GM12892 (cell line): ENCODE data around the gene ZNF8.

Source experiments
- POLR2A ChIP-seq: IDR thresholded peaks from 2 replicates; pipeline ENCODE4 v1.6.1; 2011; ENCODE audit warnings: low read depth, low read length, control low read depth
- POLR2AphosphoS5 ChIP-seq: IDR thresholded peaks from 2 replicates; pipeline ENCODE4 v1.6.1; 2011; ENCODE audit warnings: low read depth, low read length, control low read depth

GRCh38 chr19:58351990-58352755, 73.4 kb downstream of the ZNF8 start:
- TF ChIP-seq POLR2AphosphoS5, result no peak
- TF ChIP-seq POLR2A, result no peak
